Parathyroid adenoma (tissue), 2 donors: Measurements from ENCODE around the gene FAR2.

Experiments
- H2AFZ ChIP-seq: fragments of 300-600 bp; sonication (generic); one replicate; pipeline ENCODE4 v1.7.0; 2017; ENCODE audit warnings: antibody characterized with exemption, mild to moderate bottlenecking
- H3K27ac ChIP-seq: fragments of 300-600 bp; sonication (generic); one replicate; pipeline ENCODE4 v1.7.0; 2017
- H3K27me3 ChIP-seq: fragments of 300-600 bp; sonication (generic); one replicate; pipeline ENCODE4 v1.7.0; 2017; ENCODE audit warnings: low read length; ENCODE audit not compliant: control insufficient read depth, insufficient read depth
- H3K36me3 ChIP-seq: fragments of 300-600 bp; sonication (generic); one replicate; pipeline ENCODE4 v1.7.0; 2017; ENCODE audit warnings: low read length; ENCODE audit not compliant: control insufficient read depth, insufficient read depth
- H3K4me1 ChIP-seq: fragments of 300-600 bp; sonication (generic); one replicate; pipeline ENCODE4 v1.7.0; 2017; ENCODE audit warnings: control low read depth
- H3K4me2 ChIP-seq: fragments of 300-600 bp; sonication (generic); one replicate; pipeline ENCODE4 v1.7.0; 2017; ENCODE audit warnings: low read length
- H3K4me3 ChIP-seq: fragments of 300-600 bp; sonication (generic); one replicate; pipeline ENCODE4 v1.7.0; 2017; ENCODE audit warnings: low read depth, low read length
- H3K79me2 ChIP-seq: fragments of 300-600 bp; sonication (generic); one replicate; pipeline ENCODE4 v1.7.0; 2017; ENCODE audit warnings: control low read depth
- H3K9ac ChIP-seq: fragments of 300-600 bp; sonication (generic); one replicate; pipeline ENCODE4 v1.7.0; 2017; ENCODE audit warnings: mild to moderate bottlenecking
- H3K9me3 ChIP-seq: fragments of 300-600 bp; sonication (generic); one replicate; pipeline ENCODE4 v1.7.0; 2017; ENCODE audit warnings: low read length; ENCODE audit not compliant: control insufficient read depth
- TF ChIP-seq, protein P1 (sequence below): fragments of 300-600 bp; sonication (generic); IDR thresholded peaks from one replicate; pipeline ENCODE4 v1.7.0; 2017; ENCODE audit warnings: antibody characterized with exemption, mild to moderate bottlenecking
- donor health status: primary hyperparathyroidism.

FAR2 gene

DNA sequence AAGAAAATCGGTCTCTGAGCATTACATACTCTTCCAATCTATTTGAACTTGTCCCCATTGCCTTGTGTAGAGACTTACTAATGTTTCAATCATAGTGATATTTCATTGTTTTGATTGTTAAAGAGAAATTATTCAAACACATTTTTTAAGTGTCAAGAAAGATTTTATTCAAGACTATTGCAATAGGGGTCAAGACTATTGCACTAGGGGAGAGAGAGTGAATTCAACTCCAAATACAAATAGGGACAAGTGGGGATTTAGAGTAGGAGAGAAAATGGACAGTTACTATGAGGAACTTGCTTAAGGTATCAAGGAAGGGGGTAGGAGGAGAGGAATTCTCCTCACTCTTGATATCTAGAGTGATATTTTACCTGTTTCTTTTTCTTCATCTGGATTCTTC lies 73.1 kb downstream of the FAR2 start:
- H3K9ac ChIP-seq: no peak overlapping the region
- H3K27me3 ChIP-seq: no peaks in the 10 kb centered on the region
- H3K4me2 ChIP-seq: no peak overlapping the region
- no peak overlapping the region for H3K27ac ChIP-seq
- TF ChIP-seq, protein P1, sequence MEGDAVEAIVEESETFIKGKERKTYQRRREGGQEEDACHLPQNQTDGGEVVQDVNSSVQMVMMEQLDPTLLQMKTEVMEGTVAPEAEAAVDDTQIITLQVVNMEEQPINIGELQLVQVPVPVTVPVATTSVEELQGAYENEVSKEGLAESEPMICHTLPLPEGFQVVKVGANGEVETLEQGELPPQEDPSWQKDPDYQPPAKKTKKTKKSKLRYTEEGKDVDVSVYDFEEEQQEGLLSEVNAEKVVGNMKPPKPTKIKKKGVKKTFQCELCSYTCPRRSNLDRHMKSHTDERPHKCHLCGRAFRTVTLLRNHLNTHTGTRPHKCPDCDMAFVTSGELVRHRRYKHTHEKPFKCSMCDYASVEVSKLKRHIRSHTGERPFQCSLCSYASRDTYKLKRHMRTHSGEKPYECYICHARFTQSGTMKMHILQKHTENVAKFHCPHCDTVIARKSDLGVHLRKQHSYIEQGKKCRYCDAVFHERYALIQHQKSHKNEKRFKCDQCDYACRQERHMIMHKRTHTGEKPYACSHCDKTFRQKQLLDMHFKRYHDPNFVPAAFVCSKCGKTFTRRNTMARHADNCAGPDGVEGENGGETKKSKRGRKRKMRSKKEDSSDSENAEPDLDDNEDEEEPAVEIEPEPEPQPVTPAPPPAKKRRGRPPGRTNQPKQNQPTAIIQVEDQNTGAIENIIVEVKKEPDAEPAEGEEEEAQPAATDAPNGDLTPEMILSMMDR: no peak
- no peaks in the 10 kb centered on the region for H3K36me3 ChIP-seq
- no peaks in the 10 kb centered on the region for H3K4me1 ChIP-seq
- H3K79me2 ChIP-seq: no peaks in the 10 kb centered on the region
- no peaks in the 10 kb centered on the region for H3K9me3 ChIP-seq
- H2AFZ ChIP-seq: no peak overlapping the region
- no peak overlapping the region for H3K4me3 ChIP-seq

GRCh38 chr12:29223426-29223825 lies 74.3 kb downstream of the FAR2 start:
- no peak overlapping the region for H3K27ac ChIP-seq

GRCh38 chr12:29223956-29224543 lies 75.0 kb downstream of the FAR2 start:
- Histone ChIP-seq H3K79me2 (no peaks in the 10 kb centered on the region), H3K4me3 (no peak overlapping the region), H2AFZ (no peak overlapping the region), H3K27ac (no peak overlapping the region), H3K9me3 (no peaks in the 10 kb centered on the region), H3K9ac (no peak overlapping the region), H3K36me3 (no peaks in the 10 kb centered on the region), H3K4me1 (no peaks in the 10 kb centered on the region), H3K4me2 (no peak overlapping the region), H3K27me3 (no peaks in the 10 kb centered on the region)
- TF ChIP-seq, protein P1: no peak

More at GRCh38 chr12:29223426-29223825, 74.3 kb downstream of the FAR2 start:
- H3K9me3 ChIP-seq: no peaks in the 10 kb centered on the region
- no peak overlapping the region for H2AFZ ChIP-seq
- no peaks in the 10 kb centered on the region for H3K36me3 ChIP-seq
- H3K79me2 ChIP-seq: no peaks in the 10 kb centered on the region
- H3K4me2 ChIP-seq: no peak overlapping the region
- TF ChIP-seq, protein P1: no peak
- H3K4me1 ChIP-seq: no peaks in the 10 kb centered on the region
- H3K27me3 ChIP-seq: no peaks in the 10 kb centered on the region
- H3K4me3 ChIP-seq: no peak overlapping the region
- no peak overlapping the region for H3K9ac ChIP-seq

- no peak overlapping the region for H2AFZ ChIP-seq
- TF ChIP-seq, protein P1: no peak
- H3K36me3 ChIP-seq: no peaks in the 10 kb centered on the region
- H3K9me3 ChIP-seq: no peaks in the 10 kb centered on the region
- no peaks in the 10 kb centered on the region for H3K27me3 ChIP-seq
- H3K4me1 ChIP-seq: no peaks in the 10 kb centered on the region
- no peaks in the 10 kb centered on the region for H3K79me2 ChIP-seq
- no peak overlapping the region for H3K4me3 ChIP-seq
- no peak overlapping the region for H3K9ac ChIP-seq
- H3K27ac ChIP-seq: no peak overlapping the region
- no peak overlapping the region for H3K4me2 ChIP-seq
Measured at GRCh38 chr12:29224572-29224971, 75.5 kb downstream of the FAR2 start.

DNA sequence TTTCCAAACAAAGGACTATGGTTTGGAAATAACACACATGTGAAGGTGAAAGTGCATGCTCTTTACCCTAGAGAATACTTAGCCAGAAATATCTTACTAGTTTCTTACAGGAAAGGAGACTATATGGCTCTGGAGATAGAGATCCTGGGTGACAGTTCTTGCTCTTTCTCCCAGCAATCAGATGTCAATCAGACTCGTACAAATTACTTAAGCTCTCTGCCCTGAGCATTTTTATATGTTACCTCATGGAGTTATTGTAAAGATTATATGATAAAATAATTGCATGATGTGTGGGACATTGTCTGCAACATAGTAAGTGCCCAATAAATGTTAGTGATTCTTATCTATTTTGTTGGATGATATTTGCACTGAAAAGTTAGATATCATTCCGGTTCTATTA lies 76.8 kb downstream of the FAR2 start:
- Histone ChIP-seq H3K36me3 (no peaks in the 10 kb centered on the region), H3K4me1 (no peaks in the 10 kb centered on the region), H2AFZ (no peak overlapping the region), H3K9me3 (no peaks in the 10 kb centered on the region), H3K4me3 (no peak overlapping the region), H3K27ac (no peak overlapping the region), H3K9ac (no peak overlapping the region), H3K79me2 (no peaks in the 10 kb centered on the region), H3K27me3 (no peaks in the 10 kb centered on the region), H3K4me2 (no peak overlapping the region)
- TF ChIP-seq, protein P1: no peak
